Measurements from ENCODE around the gene BORCS5. TPM values are rescaled to one million over a fixed set of nuclear protein-coding genes. Genes with fewer than 3 reads are reported as not detected.

Gene BORCS5
- total RNA-seq, 2 experiments from 2014 or later: 10.4 to 22.9 TPM

- Histone ChIP-seq H3K9me2 (ENCODE audit: insufficient read depth, low read length) (no peaks in the 10 kb centered on the region), H3K36me3 (ENCODE audit: insufficient read depth, low read length) (no peaks in the 10 kb centered on the region), H3K27ac (ENCODE audit: low read depth, low read length, poor library complexity, severe bottlenecking) (no peak overlapping the region), H2AFZ (ENCODE audit: low read length) (no peak overlapping the region), H3K9me3 (ENCODE audit: low read length) (no peaks in the 10 kb centered on the region), H3K4me3 (ENCODE audit: low read depth, low read length, poor library complexity, severe bottlenecking) (no peak overlapping the region), H3K79me2 (ENCODE audit: insufficient read depth, low read depth, low read length) (no peaks in the 10 kb centered on the region), H4K20me1 (ENCODE audit: insufficient read depth, low read length) (no peaks in the 10 kb centered on the region; the same call in none of the 2 replicates), H3K4me1 (ENCODE audit: insufficient read depth, low read length, poor library complexity, severe bottlenecking) (peaks cover 11% of the 10 kb centered on the region), H3K4me2 (ENCODE audit: low read length) (no peak overlapping the region)
- DNase-seq (ENCODE audit: low spot score): no peak
- ChIA-PET CTCF (ENCODE audit: unreplicated experiment) (no interaction called here), POLR2A (interaction anchor here (0.6 kb wide), 1 partner anchor 11 kb away, joined by 3 read pairs; no protein-coding TSS in a partner anchor)
- intact Hi-C loops (cut with micrococcal nuclease; ENCODE audit: unreplicated experiment): no loop called here
- TF ChIP-seq CTCF (conservative IDR thresholded peaks at IDR 0.05; ENCODE audit: low read length) (no peak), EZH2phosphoT487 (IDR thresholded peaks at IDR 0.05; ENCODE audit: borderline replicate concordance, low read depth, low read length) (no peak)
- no TSS peak for BruUV-seq (replicated peaks)
Observed at GRCh38 chr12:12510551-12510950, 153.7 kb downstream of the BORCS5 start.

GRCh38 chr12:12511021-12511783 is 154.3 kb downstream of the BORCS5 start:
- CTCF ChIA-PET (ENCODE audit: unreplicated experiment): no interaction called here
- intact Hi-C loops (cut with micrococcal nuclease; ENCODE audit: unreplicated experiment): no loop called here
- Histone ChIP-seq H3K9me2 (ENCODE audit: insufficient read depth, low read length) (no peaks in the 10 kb centered on the region), H3K79me2 (ENCODE audit: insufficient read depth, low read depth, low read length) (no peaks in the 10 kb centered on the region), H3K9me3 (ENCODE audit: low read length) (no peaks in the 10 kb centered on the region), H3K4me2 (ENCODE audit: low read length) (no peak overlapping the region), H4K20me1 (ENCODE audit: insufficient read depth, low read length) (no peaks in the 10 kb centered on the region; the same call in none of the 2 replicates), H2AFZ (ENCODE audit: low read length) (no peak overlapping the region), H3K4me1 (ENCODE audit: insufficient read depth, low read length, poor library complexity, severe bottlenecking) (peaks cover 4% of the 10 kb centered on the region), H3K27ac (ENCODE audit: low read depth, low read length, poor library complexity, severe bottlenecking) (no peak overlapping the region), H3K4me3 (ENCODE audit: low read depth, low read length, poor library complexity, severe bottlenecking) (no peak overlapping the region), H3K36me3 (ENCODE audit: insufficient read depth, low read length) (no peaks in the 10 kb centered on the region)
- TF ChIP-seq CTCF (conservative IDR thresholded peaks at IDR 0.05; ENCODE audit: low read length) (no peak), EZH2phosphoT487 (IDR thresholded peaks at IDR 0.05; ENCODE audit: borderline replicate concordance, low read depth, low read length) (no peak)
- BruUV-seq (replicated peaks): no TSS peak
- POLR2A ChIA-PET: interaction anchor here (0.6 kb wide), 1 partner anchor 66 kb away, joined by 3 read pairs; no protein-coding TSS in a partner anchor
- no peak for DNase-seq (ENCODE audit: low spot score)
